IMR-90 (cell line): ENCODE data around the gene KL. TPM values are rescaled to one million over a fixed set of nuclear protein-coding genes. Genes with fewer than 3 reads are reported as not detected.

ENCODE experiments used
- ATAC-seq: fragments of 200-7000 bp; cut with Tn5 transposase; 2 replicates; pipeline ENCODE4 v1.9.1; 2020; ENCODE audit warnings: low read depth, mild to moderate bottlenecking, moderate library complexity
- BruUV-seq: library from RNA; stranded (reverse); fragments of 400-500 nt; replicated peaks from 2 replicates; lab custom pipeline; 2021; lab: Mats Ljungman, UMichigan
- CTCF ChIA-PET: fragments of 300-600 bp; formaldehyde crosslinking; extraction: SDS; loops from one replicate; lab custom pipeline; 2021; ENCODE audit warnings: antibody characterized with exemption; lab: Yijun Ruan, JAX
- POLR2A ChIA-PET: fragments of 300-600 bp; sonication (Branson Sonifier 250); formaldehyde crosslinking; loops from one replicate; lab custom pipeline; 2022; ENCODE audit warnings: antibody characterized with exemption; ENCODE audit not compliant: unreplicated experiment; lab: Charles Lee
- DNase-seq: peaks from one replicate; pipeline ENCODE4 v3.0.0; 2013
- H2AFZ ChIP-seq: replicated peaks from 2 replicates; pipeline ENCODE3; 2013; ENCODE audit warnings: low read length, mild to moderate bottlenecking; ENCODE audit not compliant: poor library complexity
- H2AK5ac ChIP-seq: 2 replicates; pipeline ENCODE4 v1.6.1; 2013; ENCODE audit warnings: low read depth, low read length, inconsistent platforms
- H2AK9ac ChIP-seq: replicated peaks from 2 replicates; pipeline ENCODE3; 2013; ENCODE audit warnings: mild to moderate bottlenecking, low read depth, low read length, moderate library complexity; ENCODE audit not compliant: poor library complexity
- H2BK120ac ChIP-seq: 2 replicates; pipeline ENCODE4 v1.6.1; 2013; ENCODE audit warnings: low read depth, low read length, inconsistent platforms
- H2BK15ac ChIP-seq: 3 replicates; pipeline ENCODE4 v1.6.1; 2013; ENCODE audit warnings: low read depth, low read length, inconsistent platforms
- H2BK20ac ChIP-seq: 2 replicates; pipeline ENCODE4 v1.6.1; 2013; ENCODE audit warnings: low read depth, mild to moderate bottlenecking, inconsistent platforms, low read length, moderate library complexity
- H2BK5ac ChIP-seq: 2 replicates; pipeline ENCODE4 v1.6.1; 2013; ENCODE audit warnings: mild to moderate bottlenecking, low read depth, low read length, inconsistent platforms; ENCODE audit not compliant: poor library complexity, severe bottlenecking
- H3K14ac ChIP-seq: replicated peaks from 2 replicates; pipeline ENCODE4 v1.6.1; 2013; ENCODE audit warnings: low read depth, low read length, inconsistent platforms
- H3K18ac ChIP-seq: 2 replicates; pipeline ENCODE4 v1.6.1; 2013; ENCODE audit warnings: low read depth, low read length, control low read depth
- H3K23ac ChIP-seq: 2 replicates; pipeline ENCODE4 v1.6.1; 2013; ENCODE audit warnings: low read depth, low read length, inconsistent platforms
- H3K27ac ChIP-seq: 2 replicates; pipeline ENCODE4 v1.5.1; 2013; ENCODE audit warnings: mild to moderate bottlenecking, control low read depth, low read length; ENCODE audit not compliant: insufficient read depth
- H3K27me3 ChIP-seq: 2 replicates; pipeline ENCODE4 v1.6.1; 2013; ENCODE audit warnings: low read length; ENCODE audit not compliant: control insufficient read depth, insufficient read depth
- H3K36me3 ChIP-seq: 2 replicates; pipeline ENCODE4 v1.6.1; 2013; ENCODE audit warnings: low read length, mixed read lengths; ENCODE audit not compliant: control insufficient read depth, insufficient read depth
- H3K4ac ChIP-seq: 2 replicates; pipeline ENCODE4 v1.6.1; 2013; ENCODE audit warnings: low read depth, low read length, inconsistent platforms
- H3K4me1 ChIP-seq: 2 replicates; pipeline ENCODE4 v1.6.1; 2013; ENCODE audit warnings: low read length, mixed read lengths; ENCODE audit not compliant: control insufficient read depth, insufficient read depth
- H3K4me2 ChIP-seq: 2 replicates; pipeline ENCODE4 v1.6.1; 2013; ENCODE audit warnings: low read depth, mild to moderate bottlenecking, control low read depth, low read length, moderate library complexity
- H3K4me3 ChIP-seq: 2 replicates; pipeline ENCODE4 v1.5.1; 2013; ENCODE audit warnings: low read depth, mild to moderate bottlenecking, control low read depth, low read length, moderate library complexity; ENCODE audit not compliant: insufficient read depth
- H3K56ac ChIP-seq: 2 replicates; pipeline ENCODE4 v1.6.1; 2013; ENCODE audit warnings: low read length, inconsistent platforms; ENCODE audit not compliant: insufficient read depth; ENCODE audit errors: extremely low read depth
- H3K79me1 ChIP-seq, 2 experiments: 2 replicates each; pipeline ENCODE4 v1.6.1; 2013; ENCODE audit warnings: low read length in 2 of 2, inconsistent platforms in 1 of 2, low read depth in 1 of 2
- H3K9ac ChIP-seq: 2 replicates; pipeline ENCODE4 v1.6.1; 2013; ENCODE audit warnings: low read depth, low read length, control low read depth
- H3K9me1 ChIP-seq: 2 replicates; pipeline ENCODE4 v1.6.1; 2013; ENCODE audit warnings: low read length, inconsistent platforms; ENCODE audit not compliant: insufficient read depth
- H3K9me3 ChIP-seq: 2 replicates; pipeline ENCODE4 v1.6.1; 2013; ENCODE audit warnings: low read length; ENCODE audit not compliant: control insufficient read depth, insufficient read depth
- H4K20me1 ChIP-seq: 2 replicates; pipeline ENCODE4 v1.6.1; 2013; ENCODE audit warnings: low read length, inconsistent platforms; ENCODE audit not compliant: insufficient read depth
- H4K5ac ChIP-seq: 2 replicates; pipeline ENCODE4 v1.6.1; 2013; ENCODE audit warnings: mild to moderate bottlenecking, low read depth, low read length, control low read depth
- H4K8ac ChIP-seq, 2 experiments: 2 replicates each; pipeline ENCODE4 v1.6.1; 2013; ENCODE audit warnings: low read depth in 2 of 2, low read length in 2 of 2, control low read depth in 1 of 2, inconsistent platforms in 1 of 2
- H4K91ac ChIP-seq: 2 replicates; pipeline ENCODE4 v1.6.1; 2013; ENCODE audit warnings: low read depth, low read length, inconsistent platforms; ENCODE audit not compliant: insufficient read depth
- BHLHE40 ChIP-seq: fragments of 150-350 bp; IDR thresholded peaks from 2 replicates; pipeline ENCODE4 v1.6.1; 2016; ENCODE audit warnings: mild to moderate bottlenecking, low read depth, low read length
- CEBPB ChIP-seq: IDR thresholded peaks from 2 replicates; pipeline ENCODE4 v1.6.1; 2012; ENCODE audit warnings: low read depth, low read length, improper control_type of control experiment
- CHD1 ChIP-seq: IDR thresholded peaks from 2 replicates; pipeline ENCODE4 v1.6.1; 2012; ENCODE audit warnings: low read depth, low read length, improper control_type of control experiment
- FOS ChIP-seq: fragments of 150-350 bp; IDR thresholded peaks from 2 replicates; pipeline ENCODE4 v1.6.1; 2016; ENCODE audit warnings: low read depth, low read length
- MAFK ChIP-seq: IDR thresholded peaks from 2 replicates; pipeline ENCODE4 v1.6.1; 2012; ENCODE audit warnings: low read depth, low read length, improper control_type of control experiment
- MAZ ChIP-seq: IDR thresholded peaks from 2 replicates; pipeline ENCODE4 v1.6.1; 2012; ENCODE audit warnings: low read depth, mild to moderate bottlenecking, low read length, improper control_type of control experiment, moderate library complexity, borderline replicate concordance
- MXI1 ChIP-seq: IDR thresholded peaks from 2 replicates; pipeline ENCODE4 v1.6.1; 2012; ENCODE audit warnings: low read depth, mild to moderate bottlenecking, low read length, moderate library complexity, borderline replicate concordance
- NFE2L2 ChIP-seq: fragments of 150-350 bp; IDR thresholded peaks from 2 replicates; pipeline ENCODE4 v1.6.1; 2016; ENCODE audit warnings: low read depth, mild to moderate bottlenecking, low read length
- POLR2A ChIP-seq: IDR thresholded peaks from 2 replicates; pipeline ENCODE4 v1.6.1; 2012; ENCODE audit warnings: mild to moderate bottlenecking, low read depth, low read length
- RAD21 ChIP-seq: IDR thresholded peaks from 2 replicates; pipeline ENCODE4 v1.6.1; 2012; ENCODE audit warnings: low read length, improper control_type of control experiment
- RCOR1 ChIP-seq: IDR thresholded peaks from 2 replicates; pipeline ENCODE4 v1.6.1; 2012; ENCODE audit warnings: mild to moderate bottlenecking, low read length, improper control_type of control experiment; ENCODE audit not compliant: insufficient replicate concordance
- RFX5 ChIP-seq: IDR thresholded peaks from 2 replicates; pipeline ENCODE4 v1.8.0; 2012; ENCODE audit warnings: low read depth, mild to moderate bottlenecking, low read length, moderate library complexity
- SMC3 ChIP-seq: fragments of 150-350 bp; IDR thresholded peaks from 2 replicates; pipeline ENCODE4 v1.6.1; 2016; ENCODE audit warnings: low read depth, mild to moderate bottlenecking, antibody characterized with exemption, low read length, moderate library complexity
- WGBS, 2 experiments: methylation state at CpG; one replicate each; pipeline versions ENCODE4 v1.1.5 to v1.1.7; 2013; ENCODE audit warnings: missing lambda C conversion rate in 2 of 2; ENCODE audit not compliant: insufficient read length in 1 of 2; ENCODE audit errors: extremely low coverage in 2 of 2; 5-methylcytosine and 5-hydroxymethylcytosine counted together
- dilution Hi-C: fragments of 300-500 bp; cut with HindIII; formaldehyde crosslinking; loops from one replicate; pipeline ENCODE4 v1.14.3; 2018; ENCODE audit warnings: low sequenced_read_pairs; ENCODE audit not compliant: unreplicated experiment
- in situ Hi-C: fragments of 300-500 bp; cut with MboI; formaldehyde crosslinking; loops from 3 replicates; pipeline ENCODE4 v1.14.3; 2019; ENCODE audit warnings: low sequenced_read_pairs, inconsistent platforms, mixed read lengths
- intact Hi-C: fragments of 100-400 bp; cut with micrococcal nuclease; formaldehyde crosslinking; loops from 2 replicates; pipeline ENCODE4 v1.10.0; 2022
- polyA plus RNA-seq, 3 experiments: library from polyadenylated mRNA; depleted of rRNA; stranded (reverse); fragments of >200 nt; gene quantifications; 2 replicates each; pipeline ENCODE4 v1.2.3, GENCODE V29; 2012; ENCODE audit warnings: low replicate concordance in 1 of 3
- total RNA-seq: library from RNA; depleted of rRNA; stranded (reverse); fragments of >200 nt; gene quantifications from 2 replicates; pipeline ENCODE4 v1.2.3, GENCODE V29; 2012
- TF ChIP-seq, protein P1 (sequence below): fragments of 150-350 bp; IDR thresholded peaks from 2 replicates; pipeline ENCODE4 v1.6.1; 2016; ENCODE audit warnings: low read depth, mild to moderate bottlenecking, low read length, moderate library complexity, borderline replicate concordance
- TF ChIP-seq, protein P2 (sequence below): fragments of 150-350 bp; IDR thresholded peaks from 2 replicates; pipeline ENCODE4 v1.6.1; 2017; ENCODE audit warnings: mild to moderate bottlenecking, antibody characterized with exemption, low read length, low read depth
- TF ChIP-seq, protein P3 (sequence below): conservative IDR thresholded peaks from 2 replicates; pipeline ENCODE4 v1.5.1; 2012; ENCODE audit warnings: mild to moderate bottlenecking, low read depth, low read length, improper control_type of control experiment

Gene KL
- total and polyA plus RNA-seq, 2 of the 4 experiments (the other 2 are of a cell fraction), result not detected

DNA sequence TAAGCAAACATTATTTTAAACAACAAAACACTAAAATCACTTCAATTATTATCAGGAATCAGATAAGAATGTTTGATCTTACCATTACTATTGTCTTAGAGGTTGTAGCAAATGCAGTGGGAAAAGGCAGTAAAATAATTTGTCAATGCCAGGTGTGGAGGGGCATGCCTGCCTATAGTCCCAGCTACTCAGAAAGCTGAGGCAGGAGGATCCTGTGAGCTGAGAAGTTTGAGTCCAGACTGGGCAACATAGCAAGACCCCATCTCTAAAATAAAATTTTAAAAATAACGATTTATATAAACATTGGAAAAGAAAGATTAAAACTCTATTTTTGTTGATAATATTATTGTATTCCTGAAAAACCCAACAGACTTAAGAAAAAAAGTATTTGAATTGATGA lies 66.8 kb downstream of the KL start:
- H2AFZ ChIP-seq, result no peak overlapping the region
- H3K79me1 ChIP-seq, result no peaks in the 10 kb centered on the region
- no peaks in the 10 kb centered on the region for H3K9me3 ChIP-seq
- dilution Hi-C loops, result no loop called here
- DNase-seq (no peak), ATAC-seq (no peak)
- intact Hi-C loops, result no loop called here
- no peaks in the 10 kb centered on the region; the same call in 1 of the 2 replicates for H3K27me3 ChIP-seq
- no CpG with 5 or more reads among the region's 1 CpG for WGBS, 2 experiments
- H4K5ac ChIP-seq, result no peak overlapping the region
- in situ Hi-C loops, result no loop called here
- no peak overlapping the region for H2BK15ac ChIP-seq
- ChIA-PET POLR2A (no interaction called here), CTCF (no interaction called here)
- no peaks in the 10 kb centered on the region for H3K9me1 ChIP-seq
- no peak overlapping the region for H3K56ac ChIP-seq
- H3K14ac ChIP-seq, result no peak overlapping the region
- no peak overlapping the region for H3K4ac ChIP-seq
- H3K4me1 ChIP-seq, result no peaks in the 10 kb centered on the region
- H3K9ac ChIP-seq, result no peak overlapping the region
- no peak overlapping the region for H3K27ac ChIP-seq
- no TSS peak for BruUV-seq
- H2AK5ac ChIP-seq, result no peak overlapping the region
- TF ChIP-seq RAD21 (no peak), FOS (no peak), RFX5 (no peak), POLR2A (no peak), RCOR1 (no peak), BHLHE40 (no peak), MAZ (no peak), CHD1 (no peak), MAFK (no peak), CEBPB (no peak), NFE2L2 (no peak), SMC3 (no peak), MXI1 (no peak)
- TF ChIP-seq, protein P1, sequence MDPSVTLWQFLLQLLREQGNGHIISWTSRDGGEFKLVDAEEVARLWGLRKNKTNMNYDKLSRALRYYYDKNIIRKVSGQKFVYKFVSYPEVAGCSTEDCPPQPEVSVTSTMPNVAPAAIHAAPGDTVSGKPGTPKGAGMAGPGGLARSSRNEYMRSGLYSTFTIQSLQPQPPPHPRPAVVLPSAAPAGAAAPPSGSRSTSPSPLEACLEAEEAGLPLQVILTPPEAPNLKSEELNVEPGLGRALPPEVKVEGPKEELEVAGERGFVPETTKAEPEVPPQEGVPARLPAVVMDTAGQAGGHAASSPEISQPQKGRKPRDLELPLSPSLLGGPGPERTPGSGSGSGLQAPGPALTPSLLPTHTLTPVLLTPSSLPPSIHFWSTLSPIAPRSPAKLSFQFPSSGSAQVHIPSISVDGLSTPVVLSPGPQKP, result no peak
- TF ChIP-seq, protein P2, sequence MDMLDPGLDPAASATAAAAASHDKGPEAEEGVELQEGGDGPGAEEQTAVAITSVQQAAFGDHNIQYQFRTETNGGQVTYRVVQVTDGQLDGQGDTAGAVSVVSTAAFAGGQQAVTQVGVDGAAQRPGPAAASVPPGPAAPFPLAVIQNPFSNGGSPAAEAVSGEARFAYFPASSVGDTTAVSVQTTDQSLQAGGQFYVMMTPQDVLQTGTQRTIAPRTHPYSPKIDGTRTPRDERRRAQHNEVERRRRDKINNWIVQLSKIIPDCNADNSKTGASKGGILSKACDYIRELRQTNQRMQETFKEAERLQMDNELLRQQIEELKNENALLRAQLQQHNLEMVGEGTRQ, result no peak
- TF ChIP-seq, protein P3, sequence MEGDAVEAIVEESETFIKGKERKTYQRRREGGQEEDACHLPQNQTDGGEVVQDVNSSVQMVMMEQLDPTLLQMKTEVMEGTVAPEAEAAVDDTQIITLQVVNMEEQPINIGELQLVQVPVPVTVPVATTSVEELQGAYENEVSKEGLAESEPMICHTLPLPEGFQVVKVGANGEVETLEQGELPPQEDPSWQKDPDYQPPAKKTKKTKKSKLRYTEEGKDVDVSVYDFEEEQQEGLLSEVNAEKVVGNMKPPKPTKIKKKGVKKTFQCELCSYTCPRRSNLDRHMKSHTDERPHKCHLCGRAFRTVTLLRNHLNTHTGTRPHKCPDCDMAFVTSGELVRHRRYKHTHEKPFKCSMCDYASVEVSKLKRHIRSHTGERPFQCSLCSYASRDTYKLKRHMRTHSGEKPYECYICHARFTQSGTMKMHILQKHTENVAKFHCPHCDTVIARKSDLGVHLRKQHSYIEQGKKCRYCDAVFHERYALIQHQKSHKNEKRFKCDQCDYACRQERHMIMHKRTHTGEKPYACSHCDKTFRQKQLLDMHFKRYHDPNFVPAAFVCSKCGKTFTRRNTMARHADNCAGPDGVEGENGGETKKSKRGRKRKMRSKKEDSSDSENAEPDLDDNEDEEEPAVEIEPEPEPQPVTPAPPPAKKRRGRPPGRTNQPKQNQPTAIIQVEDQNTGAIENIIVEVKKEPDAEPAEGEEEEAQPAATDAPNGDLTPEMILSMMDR, result no peak
- H3K23ac ChIP-seq, result no peak overlapping the region
- H4K8ac ChIP-seq, result no peak overlapping the region
- H3K4me2 ChIP-seq, result no peak overlapping the region
- H2BK120ac ChIP-seq, result no peak overlapping the region
- no peak overlapping the region for H2AK9ac ChIP-seq
- no peak overlapping the region for H3K18ac ChIP-seq
- no peaks in the 10 kb centered on the region for H3K36me3 ChIP-seq
- H3K4me3 ChIP-seq, result no peak overlapping the region
- no peaks in the 10 kb centered on the region for H4K20me1 ChIP-seq
- no peak overlapping the region for H4K91ac ChIP-seq
- no peak overlapping the region for H2BK20ac ChIP-seq
- no peak overlapping the region for H2BK5ac ChIP-seq
